NCI-H1694 treated with DMSO at 0.1 percent for 48 hours (cell line): ENCODE results near the gene TOP3B.

Experiments
- DNase-seq: peaks from one replicate; lab custom pipeline; 2025; lab: John Stamatoyannopoulos, UW

The TOP3B gene

GRCh38 chr22:21978564-21979386 lies 3.8 kb downstream of the TOP3B start:
- DNase-seq, result no peak

GRCh38 chr22:21977814-21978213 lies 4.8 kb downstream of the TOP3B start:
- no peak for DNase-seq

DNA sequence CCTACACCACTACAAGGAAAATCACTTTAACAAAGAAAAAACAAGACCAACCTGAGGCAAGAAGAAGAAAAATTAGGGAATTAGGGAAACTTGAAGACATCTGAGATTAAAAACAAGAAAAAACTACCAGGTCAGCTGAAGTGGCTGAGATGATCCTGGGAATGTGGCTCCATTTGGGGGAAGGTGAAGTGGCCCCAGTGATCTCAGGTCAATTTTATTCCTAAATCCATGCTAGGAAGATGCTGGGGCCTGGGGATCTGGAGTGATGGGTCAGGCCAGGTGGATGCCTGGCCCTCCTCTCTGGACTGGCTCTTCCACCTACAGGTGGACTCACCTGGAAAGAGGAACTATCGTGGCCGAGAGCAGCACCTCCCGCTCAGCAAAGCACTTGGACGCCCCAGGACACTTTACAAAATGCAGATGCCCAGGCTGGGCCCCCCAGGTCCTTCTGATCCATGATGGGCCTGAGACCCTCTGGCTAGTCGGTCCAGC lies 6.7 kb downstream of the TOP3B start:
- no peak for DNase-seq

DNA sequence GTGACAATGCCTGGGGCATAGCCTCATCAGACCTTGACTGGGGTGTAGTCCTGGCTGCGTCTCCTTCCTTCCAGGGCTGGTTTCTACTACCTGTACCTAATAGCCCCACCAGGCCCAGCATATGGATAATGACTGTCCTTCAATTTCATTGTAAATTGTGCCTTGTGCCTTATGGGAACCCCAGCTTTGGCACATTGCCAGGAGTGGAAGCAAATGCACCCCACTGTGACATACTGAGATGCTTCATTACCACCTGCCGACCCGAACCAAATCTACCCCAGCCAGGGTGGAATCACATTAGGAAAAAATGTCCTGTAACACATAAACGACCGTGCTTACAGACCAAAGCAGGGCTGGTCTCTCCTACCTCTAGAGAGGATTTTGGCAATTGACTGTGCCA lies 7.3 kb downstream of the TOP3B start:
- no peak for DNase-seq

DNA sequence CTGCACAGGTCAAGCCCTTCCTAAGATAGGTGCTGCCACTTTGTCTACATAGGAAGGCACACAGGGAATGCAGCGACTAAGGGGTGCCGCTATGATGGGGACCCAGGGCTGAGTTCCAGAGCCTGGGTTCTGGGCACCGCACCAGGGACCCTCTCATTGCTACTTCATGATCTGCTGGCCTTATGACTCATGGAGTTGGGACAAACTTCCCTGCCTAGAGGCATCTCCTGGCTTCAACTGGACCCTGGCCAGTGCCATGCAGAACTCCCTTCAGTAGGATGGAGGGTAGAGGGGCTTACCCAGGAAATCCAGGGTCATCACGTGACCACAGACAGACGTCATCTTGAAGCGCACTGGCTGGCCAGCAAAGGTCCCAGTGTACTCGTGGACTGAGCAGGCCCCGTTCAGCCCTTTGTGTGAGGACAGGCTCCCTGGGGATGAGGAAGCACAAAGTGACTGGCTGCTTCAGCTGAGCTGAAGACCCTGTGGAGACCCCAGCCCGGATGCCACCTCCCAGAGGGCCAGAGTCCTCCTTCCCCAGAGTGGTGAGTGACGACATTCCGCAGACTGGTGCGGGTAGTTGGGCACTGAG lies 8.4 kb downstream of the TOP3B start:
- DNase-seq, result no peak

GRCh38 chr22:21972806-21973205 lies 9.8 kb downstream of the TOP3B start:
- no peak for DNase-seq

DNA sequence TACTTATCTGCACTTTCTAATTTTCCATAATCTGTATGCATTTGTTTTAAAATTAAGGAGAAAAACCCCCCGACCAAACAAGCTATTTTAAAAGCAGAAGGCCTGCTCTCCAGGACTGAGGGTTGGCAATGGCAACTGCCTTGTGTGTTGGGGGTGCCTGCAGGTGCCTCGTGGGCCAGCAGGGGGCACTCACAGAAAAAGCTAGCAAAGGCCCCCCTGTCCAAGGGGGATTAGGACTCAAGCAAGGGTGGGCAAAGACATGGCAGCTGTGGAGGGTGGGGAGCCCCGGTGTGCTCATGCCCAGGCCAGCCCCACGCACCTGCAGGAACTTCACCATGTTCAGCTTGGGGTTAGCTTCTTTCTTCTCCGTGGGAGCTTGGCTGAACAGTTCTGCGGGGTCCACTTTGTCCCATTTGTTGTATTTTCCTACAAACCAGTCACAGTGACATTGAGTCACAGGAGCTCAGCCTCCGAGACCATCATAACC lies 10.3 kb downstream of the TOP3B start:
- peak; percentile 1 for DNase-seq

DNA sequence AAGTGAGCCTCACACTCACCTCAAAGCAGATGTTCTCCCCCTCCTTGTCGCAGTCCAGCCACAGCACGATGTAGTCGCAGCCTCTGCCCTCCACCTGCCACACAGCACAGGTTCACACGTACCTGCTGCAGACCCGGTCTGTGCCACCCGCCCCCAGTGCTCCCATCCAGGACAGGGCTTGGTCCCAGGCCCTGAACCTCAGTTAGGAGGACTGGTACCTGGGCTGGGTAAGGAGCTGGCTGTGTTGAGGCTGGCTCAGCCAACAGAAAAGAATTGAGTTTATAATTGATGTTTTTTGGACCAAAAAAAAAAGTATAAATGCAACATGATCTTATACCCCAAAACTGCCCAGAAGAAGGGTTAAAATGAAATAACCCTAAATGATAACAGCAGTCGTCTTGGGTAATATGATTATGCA lies 10.7 kb downstream of the TOP3B start:
- DNase-seq, result no peak

GRCh38 chr22:21970800-21971617 lies 11.6 kb downstream of the TOP3B start:
- no peak for DNase-seq

GRCh38 chr22:21970037-21970799 lies 12.4 kb downstream of the TOP3B start:
- DNase-seq, result no peak

DNA sequence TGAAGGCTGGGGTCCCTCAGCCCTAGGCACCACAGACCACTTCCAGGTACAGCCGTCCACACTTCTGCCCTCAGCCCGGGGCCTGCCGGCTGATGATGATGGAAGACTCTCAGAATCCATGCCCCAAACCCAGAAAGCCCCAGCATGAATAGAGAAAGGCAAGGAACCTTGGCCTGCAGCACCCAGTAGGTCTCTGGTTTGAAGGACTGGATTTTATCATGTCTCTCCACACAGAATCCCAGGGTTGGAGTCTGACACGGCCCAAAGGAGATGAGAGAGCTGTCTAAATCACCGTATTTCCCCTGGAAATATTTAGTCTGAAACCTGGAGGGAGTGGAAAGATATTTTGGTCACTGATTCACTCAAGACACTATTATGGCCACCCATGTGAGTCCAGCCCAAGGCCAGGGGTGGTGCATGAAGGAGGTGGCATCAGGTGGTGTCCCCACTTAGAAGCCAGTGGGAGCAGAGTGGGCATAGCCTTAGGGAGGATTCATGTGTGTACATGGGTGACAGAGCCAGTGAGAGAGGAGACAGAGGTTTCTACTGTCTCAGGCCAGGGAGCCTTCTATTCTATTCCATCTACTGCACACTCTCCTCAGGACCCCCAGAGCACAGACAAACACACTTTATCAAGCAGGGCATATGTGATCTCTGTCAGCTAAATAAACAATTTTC lies 14.0 kb downstream of the TOP3B start:
- DNase-seq, result no peak

GRCh38 chr22:21967693-21968271 lies 14.8 kb downstream of the TOP3B start:
- no peak for DNase-seq

- no peak for DNase-seq
Measured at GRCh38 chr22:21966643-21967516, 15.7 kb downstream of the TOP3B start.

DNA sequence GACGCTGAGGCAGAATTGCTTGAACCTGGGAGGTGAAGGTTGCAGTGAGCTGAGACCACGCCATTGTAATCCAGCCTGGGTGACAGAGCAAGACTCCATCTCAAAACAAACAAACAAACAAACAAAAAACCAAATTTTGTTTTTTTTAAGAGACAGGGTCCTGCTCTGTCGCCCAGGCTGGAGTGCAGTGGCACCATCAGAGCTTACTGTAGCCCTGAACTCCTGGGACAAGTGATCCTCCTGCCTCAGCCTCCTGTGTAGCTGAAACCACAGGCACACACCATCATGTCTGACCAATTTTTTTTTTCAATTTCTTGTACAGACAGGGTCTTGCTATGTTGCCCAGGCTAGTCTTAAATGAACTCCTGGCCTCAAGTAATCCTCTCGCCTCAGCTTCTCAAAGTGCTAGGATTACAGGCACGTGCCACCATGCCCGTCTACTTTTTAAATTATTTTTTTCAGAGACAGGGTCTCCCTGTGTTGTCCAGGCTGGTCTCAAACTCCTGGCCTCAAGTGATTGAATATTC lies 16.8 kb downstream of the TOP3B start:
- DNase-seq, result no peak

DNA sequence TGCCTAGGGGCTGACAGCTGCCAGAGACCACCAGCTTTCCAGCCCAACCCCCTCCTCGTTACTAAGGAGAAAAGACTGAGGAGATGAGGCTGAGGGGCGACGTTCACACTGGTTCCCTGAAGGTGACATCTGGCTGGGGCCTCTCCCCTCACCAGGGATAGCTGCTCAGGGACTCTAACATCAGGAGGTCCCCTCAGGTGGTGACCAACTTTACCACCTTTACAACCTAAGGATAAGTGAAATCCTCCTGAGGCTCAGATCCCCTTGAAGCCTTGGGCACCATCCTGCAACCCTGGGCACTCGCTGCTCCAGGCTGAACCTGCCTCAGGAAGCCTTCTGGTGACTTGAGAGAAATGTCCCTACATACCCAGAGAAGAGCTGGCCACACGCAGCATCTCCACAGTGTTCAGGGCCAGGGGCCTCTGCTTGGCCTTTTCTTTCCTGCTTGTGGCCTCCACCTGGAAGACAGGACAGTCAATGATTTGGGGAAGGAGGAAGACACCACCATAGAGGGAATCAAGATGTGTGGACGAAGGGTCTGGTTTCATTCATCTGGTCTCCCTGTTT lies 17.6 kb downstream of the TOP3B start:
- no peak for DNase-seq

DNA sequence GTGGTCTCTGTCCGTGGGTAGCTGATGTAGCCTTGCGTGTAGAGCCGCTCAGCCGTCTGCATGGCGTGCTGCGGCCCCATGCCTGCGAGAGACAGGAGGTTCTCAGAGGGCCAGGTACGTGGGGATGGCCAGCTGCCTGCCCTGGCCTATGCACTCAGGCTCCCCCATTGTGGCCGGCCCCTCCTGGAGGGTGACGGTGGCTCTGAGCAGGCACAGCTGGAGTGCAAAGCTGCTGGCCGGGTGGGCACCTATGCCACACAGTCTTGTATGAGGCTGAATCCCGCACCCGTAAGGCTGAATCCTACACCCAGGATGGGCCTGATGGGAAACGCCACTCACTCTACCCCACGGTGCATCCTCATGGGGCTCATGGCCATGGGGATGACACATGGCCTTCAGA lies 18.4 kb downstream of the TOP3B start:
- DNase-seq, result no peak

GRCh38 chr22:21963790-21964211 lies 18.8 kb downstream of the TOP3B start:
- no peak for DNase-seq

DNA sequence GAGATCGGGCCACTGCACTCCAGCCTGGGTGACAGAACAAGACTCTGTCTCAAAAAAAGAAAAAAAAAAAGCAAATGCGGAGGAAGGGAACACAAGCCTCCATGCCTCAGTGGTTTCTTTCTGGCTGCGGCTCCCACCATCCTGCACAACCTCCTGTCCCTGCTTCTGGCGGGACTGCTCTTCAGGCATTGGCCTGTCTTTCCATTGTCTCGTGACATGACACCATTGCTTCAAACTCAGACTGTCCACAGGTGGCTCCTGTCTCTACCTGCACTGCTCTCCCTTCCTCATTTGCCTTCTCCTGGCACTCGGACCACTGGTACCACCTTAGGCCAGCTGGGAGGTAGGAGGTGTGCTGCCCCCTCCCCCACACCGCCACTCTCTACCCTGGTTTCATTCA lies 19.3 kb downstream of the TOP3B start:
- DNase-seq, result no peak

DNA sequence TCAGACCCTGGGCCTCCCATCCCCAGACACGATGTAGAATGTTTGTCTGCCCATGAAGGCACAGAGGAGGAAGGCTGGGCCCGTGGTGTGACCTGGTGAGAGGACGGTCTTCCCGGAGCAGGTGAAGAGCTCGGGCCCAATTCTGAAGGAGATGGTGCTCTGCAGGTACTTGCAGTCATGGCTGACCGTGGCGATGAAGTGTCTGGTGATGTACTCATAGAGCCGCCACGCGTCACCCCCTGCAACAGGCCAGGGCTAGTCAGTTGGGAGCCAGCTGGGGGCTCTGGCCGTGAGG lies 20.0 kb downstream of the TOP3B start:
- no peak for DNase-seq
